Small intestine (tissue), 7 donors: ENCODE measurements around the gene TOLLIP. TPM values are rescaled to one million over a fixed set of nuclear protein-coding genes. Genes with fewer than 3 reads are reported as not detected.

Experiments
- DNase-seq, 2 donors: peaks; one replicate each; pipeline versions ENCODE4 v3.0.0 to v3.0.0-alpha.2; 2013
- FAIRE-seq: peaks from 2 replicates; lab custom pipeline; 2012; peaks lifted over from hg19 to GRCh38; lab: Jason Lieb, UNC
- H3K27ac ChIP-seq, 3 donors: one replicate each; pipeline ENCODE4 v1.5.1; 2013; ENCODE audit warnings: low read length in 2 of 3, mild to moderate bottlenecking in 2 of 3, control low read depth in 1 of 3, inconsistent platforms in 1 of 3, low read depth in 1 of 3, moderate library complexity in 1 of 3
- H3K27me3 ChIP-seq, 3 donors: one replicate each; pipeline ENCODE4 v1.6.1; 2013; ENCODE audit warnings: low read length in 3 of 3, inconsistent platforms in 1 of 3; ENCODE audit not compliant: control insufficient read depth in 3 of 3, insufficient read depth in 3 of 3
- H3K36me3 ChIP-seq, 3 donors: one replicate each; pipeline ENCODE4 v1.6.1; 2013; ENCODE audit warnings: low read length in 3 of 3, inconsistent platforms in 1 of 3, low read depth in 1 of 3, mild to moderate bottlenecking in 1 of 3, moderate library complexity in 1 of 3; ENCODE audit not compliant: control insufficient read depth in 3 of 3, insufficient read depth in 2 of 3
- H3K4me1 ChIP-seq, 3 donors: one replicate each; pipeline ENCODE4 v1.6.1; 2013; ENCODE audit warnings: low read length in 2 of 3, inconsistent platforms in 1 of 3, low read depth in 1 of 3, mild to moderate bottlenecking in 1 of 3, moderate library complexity in 1 of 3; ENCODE audit not compliant: control insufficient read depth in 3 of 3, insufficient read depth in 2 of 3
- H3K4me3 ChIP-seq, 3 donors: one replicate each; pipeline ENCODE4 v1.5.1; 2013; ENCODE audit warnings: low read length in 3 of 3, control low read depth in 1 of 3, inconsistent platforms in 1 of 3, low read depth in 1 of 3, mild to moderate bottlenecking in 1 of 3, moderate library complexity in 1 of 3
- H3K9me3 ChIP-seq, 2 donors: one replicate each; pipeline ENCODE4 v1.6.1; 2013; ENCODE audit warnings: low read depth in 1 of 2, low read length in 1 of 2; ENCODE audit not compliant: control insufficient read depth in 2 of 2, insufficient read depth in 1 of 2
- WGBS, 3 donors: extraction: QIAGEN DNeasy Blood & Tissue Kit; methylation state at CpG; one replicate each; pipeline ENCODE4 v1.1.7; 2013; 5-methylcytosine and 5-hydroxymethylcytosine counted together
- polyA plus RNA-seq, 4 donors: library from polyadenylated mRNA; stranded (reverse) in 3 of 4; unstranded in 1 of 4; fragments of 200-250 nt in 3 of 4; fragments of 120-200 nt in 1 of 4; gene quantifications; one replicate each; pipeline versions ENCODE4 v1.2.1 to v1.2.3, GENCODE V29; 2013
- donor health status: healthy with polysubstance abuse.
- donor health status: control.
- donor health status: control.
- donor health status: Bipolar disorder and iron deficiency.
- donor health status: healthy.

Gene TOLLIP
- polyA plus RNA-seq, 4 donors, result 33.1 to 57.0 (median 41.0) TPM

GRCh38 chr11:1290052-1291040, 19.1 kb downstream of the TOLLIP start:
- DNase-seq (no peak), FAIRE-seq (no peak)
- WGBS, 3 donors, result 89 to 92% (median 92%) methylated on average over 43 of the region's 43 CpGs
- Histone ChIP-seq H3K9me3 (no peaks in the 10 kb centered on the region), H3K36me3 (peaks cover 13 to 85% (median 14%) of the 10 kb centered on the region in 3 donors), H3K4me1 (no peaks in the 10 kb centered on the region), H3K4me3 (no peak overlapping the region), H3K27me3 (no peaks in the 10 kb centered on the region), H3K27ac (no peak overlapping the region)

- H3K36me3 ChIP-seq, result peaks cover 13 to 89% (median 21%) of the 10 kb centered on the region in 3 donors
- no peak overlapping the region for H3K4me3 ChIP-seq
- no peaks in the 10 kb centered on the region for H3K4me1 ChIP-seq
- no peak for FAIRE-seq
- no peak overlapping the region for H3K27ac ChIP-seq
- 96 to 97% (median 96%) methylated on average over 33 of the region's 33 CpGs for WGBS, 3 donors
- DNase-seq, result no peak
- no peaks in the 10 kb centered on the region for H3K9me3 ChIP-seq
- H3K27me3 ChIP-seq, result no peaks in the 10 kb centered on the region
Observed at GRCh38 chr11:1289211-1289935, 20.1 kb downstream of the TOLLIP start.

- Histone ChIP-seq H3K4me3 (no peak overlapping the region), H3K27ac (no peak overlapping the region), H3K36me3 (peaks cover 13 to 88% (median 21%) of the 10 kb centered on the region in 3 donors), H3K27me3 (no peaks in the 10 kb centered on the region), H3K4me1 (no peaks in the 10 kb centered on the region), H3K9me3 (no peaks in the 10 kb centered on the region)
- 95% methylated on average over 29 to 30 of the region's 30 CpGs for WGBS, 3 donors
- FAIRE-seq, result no peak
- DNase-seq, result no peak
Observed at GRCh38 chr11:1288426-1289151, 20.8 kb downstream of the TOLLIP start.

- H3K36me3 ChIP-seq, result peaks cover 18 to 88% (median 24%) of the 10 kb centered on the region in 3 donors
- H3K27me3 ChIP-seq, result no peaks in the 10 kb centered on the region
- H3K4me1 ChIP-seq, result no peaks in the 10 kb centered on the region
- no peak for DNase-seq
- no peak overlapping the region for H3K4me3 ChIP-seq
- no peaks in the 10 kb centered on the region for H3K9me3 ChIP-seq
- no peak overlapping the region for H3K27ac ChIP-seq
- WGBS, 3 donors, result 94 to 96% (median 96%) methylated on average over 9 of the region's 9 CpGs
- no peak for FAIRE-seq
Observed at GRCh38 chr11:1287928-1288327, 21.5 kb downstream of the TOLLIP start.

GRCh38 chr11:1285876-1286275, 23.6 kb downstream of the TOLLIP start:
- Histone ChIP-seq H3K36me3 (peaks cover 18 to 86% (median 34%) of the 10 kb centered on the region in 3 donors), H3K4me1 (no peaks in the 10 kb centered on the region), H3K27ac (no peak overlapping the region), H3K4me3 (no peak overlapping the region), H3K9me3 (no peaks in the 10 kb centered on the region), H3K27me3 (no peaks in the 10 kb centered on the region)
- WGBS, 3 donors, result 87 to 92% (median 87%) methylated on average over 15 to 17 of the region's 17 CpGs
- DNase-seq (no peak), FAIRE-seq (no peak)

- peaks cover 18 to 86% (median 37%) of the 10 kb centered on the region in 3 donors for H3K36me3 ChIP-seq
Observed at GRCh38 chr11:1285316-1285744, 24.1 kb downstream of the TOLLIP start.

GRCh38 chr11:1283906-1284305, 25.5 kb downstream of the TOLLIP start:
- no peaks in the 10 kb centered on the region for H3K4me1 ChIP-seq
- peaks cover 18 to 85% (median 41%) of the 10 kb centered on the region in 3 donors for H3K36me3 ChIP-seq
- no peak for DNase-seq
- no peak overlapping the region for H3K27ac ChIP-seq
- 80 to 90% (median 82%) methylated on average over 8 of the region's 8 CpGs for WGBS, 3 donors
- H3K4me3 ChIP-seq, result no peak overlapping the region
- H3K27me3 ChIP-seq, result no peaks in the 10 kb centered on the region
- H3K9me3 ChIP-seq, result no peaks in the 10 kb centered on the region
- no peak for FAIRE-seq

More at GRCh38 chr11:1285316-1285744, 24.1 kb downstream of the TOLLIP start:
- FAIRE-seq (no peak), DNase-seq (no peak)
- no peaks in the 10 kb centered on the region for H3K27me3 ChIP-seq
- no peak overlapping the region for H3K4me3 ChIP-seq
- WGBS, 3 donors, result 96 to 98% (median 96%) methylated on average over 23 of the region's 23 CpGs
- no peaks in the 10 kb centered on the region for H3K4me1 ChIP-seq
- H3K27ac ChIP-seq, result no peak overlapping the region
- no peaks in the 10 kb centered on the region for H3K9me3 ChIP-seq

GRCh38 chr11:1283091-1283511, 26.3 kb downstream of the TOLLIP start:
- Histone ChIP-seq H3K36me3 (peaks cover 18 to 85% (median 37%) of the 10 kb centered on the region in 3 donors), H3K9me3 (no peaks in the 10 kb centered on the region), H3K4me3 (no peak overlapping the region), H3K27ac (no peak overlapping the region), H3K27me3 (no peaks in the 10 kb centered on the region), H3K4me1 (no peaks in the 10 kb centered on the region)
- 92 to 97% (median 97%) methylated on average over 17 to 18 of the region's 18 CpGs for WGBS, 3 donors
- FAIRE-seq (no peak), DNase-seq (no peak)
